ENCODE data around the gene ATP23.

ATP23 gene

DNA sequence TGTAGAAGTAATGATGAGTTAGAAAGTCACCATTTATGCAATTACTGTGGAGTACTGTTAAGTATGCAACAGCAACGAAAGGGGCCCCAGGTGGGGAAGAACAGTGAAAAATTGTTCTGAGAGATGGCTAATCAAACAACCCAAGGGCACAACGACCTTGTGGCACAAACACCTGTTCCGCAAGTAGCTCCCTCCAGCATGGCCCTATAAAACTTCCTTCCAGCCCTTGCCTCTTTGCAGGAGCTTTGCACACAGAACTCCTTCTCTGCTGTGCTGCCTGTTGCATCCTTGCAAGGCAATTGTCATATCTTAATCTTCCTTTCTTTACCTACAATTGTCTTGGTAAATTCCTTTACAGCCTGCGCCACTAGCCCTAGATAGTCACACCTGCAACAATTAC lies 23.2 kb upstream of the ATP23 start:
- TF ChIP-seq, protein P1, sequence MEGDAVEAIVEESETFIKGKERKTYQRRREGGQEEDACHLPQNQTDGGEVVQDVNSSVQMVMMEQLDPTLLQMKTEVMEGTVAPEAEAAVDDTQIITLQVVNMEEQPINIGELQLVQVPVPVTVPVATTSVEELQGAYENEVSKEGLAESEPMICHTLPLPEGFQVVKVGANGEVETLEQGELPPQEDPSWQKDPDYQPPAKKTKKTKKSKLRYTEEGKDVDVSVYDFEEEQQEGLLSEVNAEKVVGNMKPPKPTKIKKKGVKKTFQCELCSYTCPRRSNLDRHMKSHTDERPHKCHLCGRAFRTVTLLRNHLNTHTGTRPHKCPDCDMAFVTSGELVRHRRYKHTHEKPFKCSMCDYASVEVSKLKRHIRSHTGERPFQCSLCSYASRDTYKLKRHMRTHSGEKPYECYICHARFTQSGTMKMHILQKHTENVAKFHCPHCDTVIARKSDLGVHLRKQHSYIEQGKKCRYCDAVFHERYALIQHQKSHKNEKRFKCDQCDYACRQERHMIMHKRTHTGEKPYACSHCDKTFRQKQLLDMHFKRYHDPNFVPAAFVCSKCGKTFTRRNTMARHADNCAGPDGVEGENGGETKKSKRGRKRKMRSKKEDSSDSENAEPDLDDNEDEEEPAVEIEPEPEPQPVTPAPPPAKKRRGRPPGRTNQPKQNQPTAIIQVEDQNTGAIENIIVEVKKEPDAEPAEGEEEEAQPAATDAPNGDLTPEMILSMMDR (IDR thresholded peaks at IDR 0.05; ENCODE audit: low read depth, low read length): no peak
- H3K4me3 ChIP-seq (ENCODE audit: low read depth, low read length): no peak overlapping the region

DNA sequence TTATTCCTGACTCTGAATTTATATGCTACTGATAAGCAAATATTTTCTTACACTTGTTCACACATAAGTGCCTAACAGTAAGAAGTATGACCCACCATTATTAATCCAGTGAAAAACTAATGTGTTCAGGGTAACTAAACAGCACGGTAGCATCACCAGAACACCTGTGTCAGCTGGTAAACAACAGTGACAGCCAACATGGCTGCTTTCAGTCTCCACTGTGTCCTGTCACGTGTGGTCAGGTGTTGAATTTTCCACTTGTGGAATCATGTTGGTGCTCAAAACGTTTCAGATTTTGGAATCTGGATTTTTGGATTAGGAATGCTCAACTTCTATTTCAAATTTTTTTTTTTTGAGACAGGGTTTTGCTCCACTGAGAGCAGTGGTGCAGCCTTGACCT lies 14.3 kb upstream of the ATP23 start:
- TF ChIP-seq, protein P1 (IDR thresholded peaks at IDR 0.05; ENCODE audit: low read depth, low read length): no peak

DNA sequence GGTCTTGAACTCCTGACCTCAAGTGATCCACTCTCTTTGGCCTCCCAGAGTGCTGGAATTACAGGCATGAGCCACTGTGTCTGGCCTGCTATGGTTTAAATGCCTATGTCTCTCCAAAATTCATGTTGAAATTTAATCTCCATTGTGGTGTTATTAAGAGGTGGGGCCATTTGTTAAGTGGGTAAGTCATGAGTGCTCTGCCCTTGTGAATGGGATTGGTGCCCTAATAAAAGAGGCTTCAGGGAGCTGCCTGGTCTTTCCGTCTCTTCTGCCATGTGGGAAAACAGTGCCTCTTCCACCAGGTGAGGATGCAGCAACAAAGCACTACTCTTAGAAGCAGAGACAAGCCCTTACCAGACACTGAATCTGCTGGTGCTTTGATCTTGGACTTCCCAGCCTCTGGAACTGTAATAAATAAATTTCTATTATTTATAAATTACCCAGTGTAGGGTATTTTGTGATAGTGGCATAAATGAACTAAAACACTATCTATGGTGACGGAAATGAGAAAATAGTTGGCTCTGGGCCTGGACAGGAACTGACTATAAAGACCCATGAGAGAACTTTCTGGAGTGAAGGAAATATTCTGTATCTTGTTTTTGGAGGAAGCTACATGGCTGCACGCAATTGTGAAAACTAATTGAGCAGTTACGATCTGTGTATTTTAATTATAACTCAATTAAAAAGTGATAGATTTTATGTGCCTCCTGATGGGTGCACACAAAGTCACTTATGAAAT lies 12.1 kb upstream of the ATP23 start:
- H3K4me3 ChIP-seq (ENCODE audit: low read depth, low read length): no peak overlapping the region
- TF ChIP-seq, protein P1 (IDR thresholded peaks at IDR 0.05; ENCODE audit: low read depth, low read length): no peak

More for the DNA sequence above, 14.3 kb upstream of the ATP23 start:
- no peak overlapping the region for H3K4me3 ChIP-seq (ENCODE audit: low read depth, low read length)

DNA sequence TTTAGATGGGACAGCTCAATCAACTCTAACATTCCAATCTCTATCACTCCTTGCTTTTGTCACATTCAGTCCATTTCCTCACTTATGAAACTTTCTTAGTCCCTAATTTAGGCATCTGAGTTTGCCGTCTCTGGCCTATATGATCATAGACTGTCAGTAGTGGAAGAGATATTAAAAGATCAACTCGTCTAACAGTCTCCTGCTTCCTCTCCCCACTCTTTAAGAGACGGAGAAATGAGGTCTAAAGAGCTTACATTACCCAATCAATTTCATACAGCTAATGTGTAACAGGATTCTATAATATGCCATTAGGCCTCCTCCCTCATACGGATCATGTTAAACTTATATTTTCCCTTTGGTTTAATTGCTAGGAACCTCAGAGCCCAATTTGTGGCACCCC lies 6.5 kb upstream of the ATP23 start:
- TF ChIP-seq, protein P1 (IDR thresholded peaks at IDR 0.05; ENCODE audit: low read depth, low read length): no peak
- H3K4me3 ChIP-seq (ENCODE audit: low read depth, low read length): no peak overlapping the region

DNA sequence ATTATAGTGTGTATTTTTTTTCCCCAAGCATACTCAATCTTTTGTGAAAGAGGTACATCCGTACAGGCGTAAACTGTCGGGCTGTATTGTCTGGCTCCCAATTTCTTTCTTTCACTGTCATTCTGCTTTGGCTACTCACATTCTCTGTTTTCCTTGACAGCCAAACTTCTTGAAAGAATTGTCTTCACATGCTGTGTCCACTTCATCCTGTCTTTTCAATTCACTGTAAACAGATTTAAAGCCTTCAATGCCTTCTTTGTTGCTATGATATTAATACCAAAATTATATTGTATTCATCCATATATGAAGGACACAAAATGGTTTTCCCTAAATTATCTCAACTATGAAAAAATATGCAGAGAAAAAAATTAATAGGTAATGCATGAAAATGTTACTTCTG lies 6.0 kb upstream of the ATP23 start:
- peak overlapping the region; percentile 79 for H3K4me3 ChIP-seq (ENCODE audit: low read depth, low read length)
- TF ChIP-seq, protein P1 (IDR thresholded peaks at IDR 0.05; ENCODE audit: low read depth, low read length): no peak

DNA sequence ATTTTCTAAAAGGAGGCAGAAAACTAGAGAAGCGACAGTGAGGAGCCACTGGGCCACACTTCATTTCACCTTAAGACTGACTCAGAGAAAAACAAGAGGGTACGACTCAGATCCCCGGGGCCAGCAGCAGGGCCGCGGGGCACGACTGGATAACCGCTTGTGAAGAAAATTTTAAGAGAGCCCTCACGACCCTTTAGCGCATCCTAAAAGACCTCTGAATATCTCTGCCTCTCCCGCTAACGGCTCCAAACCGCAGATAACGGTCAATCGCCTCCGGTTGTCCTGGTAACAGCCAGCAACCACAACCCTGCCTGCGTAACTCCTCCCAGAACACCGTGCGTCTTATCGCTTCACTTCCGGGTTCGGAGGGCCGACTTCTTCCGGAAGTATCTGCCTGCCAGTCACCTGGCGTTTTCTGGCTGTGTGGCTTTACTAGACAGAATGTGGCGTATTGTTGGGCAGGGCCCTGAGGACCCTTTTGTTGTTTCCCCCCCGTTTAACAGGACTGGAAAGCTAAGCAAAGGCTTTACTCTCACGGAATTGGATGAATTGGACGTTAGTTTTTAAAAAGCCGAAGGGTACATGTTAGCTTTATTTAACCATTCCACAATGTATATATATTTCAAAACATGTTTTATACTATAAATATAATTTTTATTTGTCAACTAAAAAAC lies 5.4 kb upstream of the ATP23 start:
- TF ChIP-seq, protein P1 (IDR thresholded peaks at IDR 0.05; ENCODE audit: low read depth, low read length): no peak
- peak overlapping the region; percentile 79 for H3K4me3 ChIP-seq (ENCODE audit: low read depth, low read length)

DNA sequence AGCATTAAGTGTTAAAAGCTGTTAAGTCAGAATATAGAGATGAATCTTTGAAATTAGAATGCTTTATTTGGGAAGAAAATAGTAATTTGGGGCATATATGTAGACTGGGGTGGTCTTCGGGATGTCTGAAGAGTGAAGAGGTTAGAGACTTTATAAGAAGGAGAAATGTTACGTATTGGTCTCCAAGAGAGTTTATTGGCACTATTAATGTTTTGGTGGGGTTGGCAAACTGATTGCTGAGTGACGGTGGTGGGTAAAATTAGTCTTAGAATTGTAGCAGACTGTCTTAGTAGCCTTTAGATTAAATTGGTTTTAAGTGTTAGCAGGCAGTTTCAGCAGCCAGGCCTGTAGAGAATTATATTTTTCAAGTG lies 4.9 kb upstream of the ATP23 start:
- peak overlapping the region; percentile 79 for H3K4me3 ChIP-seq (ENCODE audit: low read depth, low read length)
- TF ChIP-seq, protein P1 (IDR thresholded peaks at IDR 0.05; ENCODE audit: low read depth, low read length): no peak

All from WI38 (cell line).